OCI-M1 (cell line): ENCODE results near the gene PRKX.
"Not testable (repeated sequence)": the region's sequence is repeated elsewhere in the genome, so short reads cannot be mapped to it uniquely, and the experiment has no call there.

Experiments used
- DNase-seq: peaks from one replicate; lab custom pipeline; 2025; lab: John Stamatoyannopoulos, UW

PRKX gene

DNA sequence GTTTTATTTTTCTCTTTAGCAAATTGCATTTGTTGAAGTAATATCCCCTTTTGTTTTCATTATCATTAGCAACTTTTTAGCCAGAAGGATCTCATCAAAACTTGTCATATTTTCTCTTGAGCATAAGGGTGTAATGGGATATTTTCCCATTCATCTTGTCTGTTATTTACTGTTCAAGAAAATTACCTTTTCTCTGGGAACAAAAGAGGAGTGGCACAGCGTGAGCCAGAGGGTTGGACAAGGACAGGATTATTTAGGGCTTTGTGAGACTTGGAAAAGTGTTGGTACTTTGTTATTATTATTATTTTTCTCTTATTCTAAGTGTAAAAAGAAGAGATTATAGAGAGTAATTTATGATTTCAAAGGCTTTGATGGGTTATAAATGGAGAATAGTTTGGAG lies 135.9 kb downstream of the PRKX start:
- no peak for DNase-seq

DNA sequence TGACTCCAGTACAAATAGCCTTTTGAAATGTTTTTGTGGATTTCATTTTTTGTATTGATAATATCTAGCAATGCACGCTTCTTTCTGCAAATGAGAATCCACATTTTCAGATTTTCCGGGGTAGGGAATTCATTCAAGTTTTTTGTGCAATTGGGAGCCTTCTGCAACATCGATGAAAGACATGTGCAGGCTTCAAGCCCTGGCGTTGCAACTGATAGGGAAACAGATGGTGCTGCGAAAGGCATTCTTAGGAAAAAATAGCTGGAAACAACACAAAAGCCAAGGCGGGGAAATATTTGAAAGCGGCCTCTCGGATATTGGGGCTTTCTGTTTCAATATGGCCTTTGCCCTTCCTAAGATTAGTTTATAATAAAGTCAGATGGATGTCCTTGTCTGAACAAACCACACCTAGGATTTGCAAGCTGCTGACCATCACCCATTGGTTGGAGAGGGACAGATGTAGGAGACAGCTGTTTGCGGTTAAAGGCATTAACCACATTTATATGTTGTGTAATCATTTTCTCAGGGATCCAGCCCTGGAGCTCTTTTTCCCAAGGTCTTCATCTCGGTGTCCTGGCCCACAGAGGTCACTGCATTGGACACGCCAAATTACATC lies 136.5 kb downstream of the PRKX start:
- DNase-seq = no peak

DNA sequence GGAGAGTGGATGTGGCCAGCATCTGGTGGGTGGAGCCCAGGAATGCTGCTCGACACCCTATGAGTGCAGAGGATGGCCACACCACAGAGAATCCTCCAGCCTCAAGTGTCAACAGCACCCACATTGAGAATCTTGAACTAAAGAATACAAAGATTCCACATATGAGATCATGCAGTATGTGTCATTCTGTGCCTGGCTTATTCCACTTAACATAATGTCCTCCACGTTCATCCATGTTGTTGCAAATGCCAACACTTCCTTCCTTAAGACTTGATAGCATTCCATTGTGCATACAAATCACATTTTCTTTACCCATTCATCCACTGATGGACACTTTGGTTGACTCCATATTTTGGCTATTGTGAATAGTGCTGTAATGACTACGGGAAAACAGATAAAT lies 145.8 kb downstream of the PRKX start:
- DNase-seq = no peak

DNA sequence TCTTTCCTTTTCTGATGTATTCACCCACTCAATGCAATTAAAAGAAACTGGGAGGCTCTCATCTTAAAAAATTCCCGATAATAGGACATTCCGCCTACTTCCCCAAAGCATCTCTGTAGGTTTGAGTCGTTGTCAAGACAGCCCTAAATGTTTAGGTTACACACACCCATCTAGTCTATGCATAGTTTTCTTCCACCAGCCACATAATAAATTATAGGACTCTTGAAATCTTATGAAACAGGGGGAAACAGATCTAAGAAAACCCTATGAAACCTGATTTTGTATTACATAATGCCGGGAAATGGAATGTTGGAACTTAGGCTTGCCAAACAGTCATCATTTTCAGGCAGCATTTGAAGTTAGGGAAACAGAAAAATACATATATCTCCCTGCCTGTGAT lies 150.0 kb downstream of the PRKX start:
- no peak for DNase-seq

DNA sequence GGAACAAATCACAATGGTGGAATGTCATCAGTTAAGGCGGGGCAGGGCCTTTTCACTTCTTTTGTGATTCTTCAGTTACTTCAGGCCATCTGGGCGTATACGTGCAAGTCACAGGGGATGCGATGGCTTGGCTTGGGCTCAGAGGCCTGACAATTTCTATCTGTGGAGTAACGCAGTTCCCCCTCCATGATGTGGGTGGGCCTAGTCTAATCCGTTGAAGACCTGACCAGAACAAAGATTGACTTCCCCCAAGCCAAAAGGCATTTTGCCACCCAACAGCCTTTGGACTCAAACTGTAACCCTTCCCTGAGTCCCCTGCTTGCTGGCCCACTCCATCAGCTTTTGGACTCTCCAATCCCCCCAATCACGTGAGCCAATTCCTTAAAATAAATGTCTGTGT lies 153.4 kb downstream of the PRKX start:
- not testable (repeated sequence) for DNase-seq
